Measurements from ENCODE around the gene CD52. TPM values are rescaled to one million over a fixed set of nuclear protein-coding genes. Genes with fewer than 3 reads are reported as not detected.
A peak's percentile ranks its signal among the peaks of the same experiment; 100 is the strongest.

CD52 gene
- total and polyA plus RNA-seq, 2 donors (not counting 3 experiments of a cell fraction or from before 2014, with no cell fraction given), result not detected

GRCh38 chr1:26305667-26306289 lies 12.0 kb upstream of the CD52 start:
- FAIRE-seq (peak; percentile 49), DNase-seq (ENCODE audit: low read depth, low spot score) (peak; percentile 13)
- H3K9ac ChIP-seq (replicated peaks; ENCODE audit: extremely low read depth, insufficient read depth, low read length), result peak overlapping the region; percentile 67
- dilution Hi-C loops (cut with MboI; ENCODE audit: extremely low pct_ligation_motif_present, low sequenced_read_pairs), result no loop called here
- BruUV-seq (replicated peaks), result TSS peak; percentile 57
- peak overlapping the region; percentile 74 for H3K4me2 ChIP-seq (ENCODE audit: insufficient read depth, low read length)
- no peaks in the 10 kb centered on the region for H3K9me1 ChIP-seq (replicated peaks; ENCODE audit: control insufficient read depth, extremely low read depth, insufficient read depth, low read length)
- intact Hi-C loops (cut with micrococcal nuclease), result loop anchor here (1.0 kb wide), 1 partner anchor 25 kb away; the partner anchor contains the start of gene SH3BGRL3
- peak overlapping the region; percentile 69 for H2AFZ ChIP-seq (ENCODE audit: low read depth, low read length)
- CTCF ChIA-PET, result interaction anchor here (1.0 kb wide), 1 partner anchor 11 kb away, joined by 3 read pairs; no protein-coding TSS in a partner anchor
- H3K27ac ChIP-seq (ENCODE audit: insufficient read depth, low read depth, low read length), result peak overlapping the region; percentile 9
- no peaks in the 10 kb centered on the region for H4K20me1 ChIP-seq (replicated peaks; ENCODE audit: control insufficient read depth, extremely low read depth, insufficient read depth, low read length)
- H3K4me1 ChIP-seq (ENCODE audit: control insufficient read depth, extremely low read depth, insufficient read depth, low read length), result peaks cover 10% of the 10 kb centered on the region
- H3K4me3 ChIP-seq (replicated peaks in 1 of 3; ENCODE audit: insufficient read depth in 1 of 3, low read depth in 1 of 3, low read length in 3 of 3), result peak overlapping the region; percentile 11 to 81 (median 51)
- H3K27me3 ChIP-seq (ENCODE audit: control insufficient read depth in 2 of 2, insufficient read depth in 2 of 2, low read length in 2 of 2), result no peaks in the 10 kb centered on the region
- no peaks in the 10 kb centered on the region for H3K9me3 ChIP-seq (replicated peaks; ENCODE audit: control insufficient read depth, insufficient read depth, low read length)
- TF ChIP-seq GATA2 (IDR thresholded peaks at IDR 0.05; ENCODE audit: insufficient read depth, insufficient read length, low read depth, low read length) (no peak), FOS (IDR thresholded peaks at IDR 0.05; ENCODE audit: borderline replicate concordance, insufficient read depth, low read length) (no peak), MYC (IDR thresholded peaks at IDR 0.05; ENCODE audit: low read depth, low read length) (no peak), JUN (IDR thresholded peaks at IDR 0.05; ENCODE audit: borderline replicate concordance, insufficient read depth, insufficient read length, low read depth) (no peak), MAX (IDR thresholded peaks at IDR 0.05; ENCODE audit: insufficient read depth, insufficient read length) (no peak), POLR2AphosphoS5 (IDR thresholded peaks at IDR 0.05; ENCODE audit: insufficient read depth, low read depth, low read length) (no peak), POLR2A (IDR thresholded peaks at IDR 0.05; ENCODE audit: low read depth, low read length) (no peak), EZH2 (IDR thresholded peaks at IDR 0.05; ENCODE audit: borderline replicate concordance, low read depth, low read length, severe bottlenecking) (no peak)
- TF ChIP-seq, protein P1, sequence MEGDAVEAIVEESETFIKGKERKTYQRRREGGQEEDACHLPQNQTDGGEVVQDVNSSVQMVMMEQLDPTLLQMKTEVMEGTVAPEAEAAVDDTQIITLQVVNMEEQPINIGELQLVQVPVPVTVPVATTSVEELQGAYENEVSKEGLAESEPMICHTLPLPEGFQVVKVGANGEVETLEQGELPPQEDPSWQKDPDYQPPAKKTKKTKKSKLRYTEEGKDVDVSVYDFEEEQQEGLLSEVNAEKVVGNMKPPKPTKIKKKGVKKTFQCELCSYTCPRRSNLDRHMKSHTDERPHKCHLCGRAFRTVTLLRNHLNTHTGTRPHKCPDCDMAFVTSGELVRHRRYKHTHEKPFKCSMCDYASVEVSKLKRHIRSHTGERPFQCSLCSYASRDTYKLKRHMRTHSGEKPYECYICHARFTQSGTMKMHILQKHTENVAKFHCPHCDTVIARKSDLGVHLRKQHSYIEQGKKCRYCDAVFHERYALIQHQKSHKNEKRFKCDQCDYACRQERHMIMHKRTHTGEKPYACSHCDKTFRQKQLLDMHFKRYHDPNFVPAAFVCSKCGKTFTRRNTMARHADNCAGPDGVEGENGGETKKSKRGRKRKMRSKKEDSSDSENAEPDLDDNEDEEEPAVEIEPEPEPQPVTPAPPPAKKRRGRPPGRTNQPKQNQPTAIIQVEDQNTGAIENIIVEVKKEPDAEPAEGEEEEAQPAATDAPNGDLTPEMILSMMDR (IDR thresholded peaks at IDR 0.05; ENCODE audit: extremely low read depth in 1 of 2, insufficient read depth in 1 of 2, low read depth in 1 of 2, low read length in 2 of 2), result no peak
- POLR2A ChIA-PET, result no interaction called here
- no peaks in the 10 kb centered on the region for H3K79me2 ChIP-seq (ENCODE audit: control insufficient read depth, insufficient read depth, low read length)
- no peaks in the 10 kb centered on the region for H3K36me3 ChIP-seq (ENCODE audit: control insufficient read depth in 2 of 2, extremely low read depth in 1 of 2, insufficient read depth in 2 of 2, low read length in 2 of 2)
